Progenitor cell of endocrine pancreas (in vitro differentiated cells): Measurements from ENCODE around the gene ZNRD2. TPM values are rescaled to one million over a fixed set of nuclear protein-coding genes. Genes with fewer than 3 reads are reported as not detected.
A peak's percentile ranks its signal among the peaks of the same experiment; 100 is the strongest.

Experiments used
- DNase-seq: peaks from one replicate; pipeline ENCODE4 v3.0.0; 2021; ENCODE audit warnings: low spot score; ENCODE audit not compliant: unreplicated experiment
- H3K27ac Mint-ChIP-seq: 2 replicates; pipeline ENCODE4 v1.8.0; 2021; ENCODE audit warnings: mild to moderate bottlenecking, moderate library complexity, mixed read lengths
- H3K27me3 Mint-ChIP-seq: 2 replicates; pipeline ENCODE4 v1.8.0; 2021; ENCODE audit warnings: mixed read lengths
- H3K36me3 Mint-ChIP-seq: 2 replicates; pipeline ENCODE4 v1.8.0; 2022; ENCODE audit warnings: mixed read lengths; ENCODE audit not compliant: insufficient read depth
- H3K4me1 Mint-ChIP-seq: 2 replicates; pipeline ENCODE4 v1.8.0; 2021; ENCODE audit warnings: low read depth, mixed read lengths
- H3K4me3 Mint-ChIP-seq: 2 replicates; pipeline ENCODE4 v1.8.0; 2021; ENCODE audit warnings: low read depth, mild to moderate bottlenecking, moderate library complexity, mixed read lengths
- H3K9me3 Mint-ChIP-seq: 2 replicates; pipeline ENCODE4 v1.8.0; 2021; ENCODE audit warnings: low read depth, mixed read lengths
- total RNA-seq: library from RNA; stranded (reverse); gene quantifications from 2 replicates; pipeline ENCODE4 v1.2.1, GENCODE V29; 2021
- TF ChIP-seq, protein P1 (sequence below): fragments of 200-600 bp; sonication (generic); IDR thresholded peaks from one replicate; pipeline ENCODE4 v1.5.0; 2021; ENCODE audit warnings: antibody characterized with exemption, mild to moderate bottlenecking; ENCODE audit not compliant: unreplicated experiment

The ZNRD2 gene
- total RNA-seq, 1 donor from 2014 or later = 25.9 TPM

DNA sequence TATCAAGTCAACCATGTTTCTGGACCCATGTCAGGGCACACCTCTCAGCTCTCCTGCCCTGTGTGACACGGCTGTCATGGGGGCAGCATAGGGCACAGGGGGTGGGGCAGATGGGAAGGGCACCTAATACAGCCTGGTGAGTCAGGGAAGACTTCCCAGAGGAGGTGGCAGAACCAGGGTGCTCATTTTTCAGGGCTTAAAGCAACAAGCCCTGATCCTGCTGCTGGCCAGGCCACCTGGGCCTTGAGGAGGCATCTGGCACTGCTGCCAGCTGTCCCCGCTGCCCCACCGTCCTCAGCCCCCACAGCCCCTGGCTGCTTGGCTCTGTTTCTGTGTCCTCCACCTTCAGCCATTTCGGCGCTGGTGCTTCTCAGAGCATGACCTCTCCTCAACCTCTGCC, 39.4 kb downstream of the ZNRD2 start:
- Mint-ChIP-seq H3K36me3 (peaks cover 21% of the 10 kb centered on the region), H3K27ac (no peak overlapping the region), H3K9me3 (no peaks in the 10 kb centered on the region), H3K4me1 (peaks cover 9% of the 10 kb centered on the region), H3K27me3 (no peaks in the 10 kb centered on the region), H3K4me3 (no peak overlapping the region)
- TF ChIP-seq, protein P1, sequence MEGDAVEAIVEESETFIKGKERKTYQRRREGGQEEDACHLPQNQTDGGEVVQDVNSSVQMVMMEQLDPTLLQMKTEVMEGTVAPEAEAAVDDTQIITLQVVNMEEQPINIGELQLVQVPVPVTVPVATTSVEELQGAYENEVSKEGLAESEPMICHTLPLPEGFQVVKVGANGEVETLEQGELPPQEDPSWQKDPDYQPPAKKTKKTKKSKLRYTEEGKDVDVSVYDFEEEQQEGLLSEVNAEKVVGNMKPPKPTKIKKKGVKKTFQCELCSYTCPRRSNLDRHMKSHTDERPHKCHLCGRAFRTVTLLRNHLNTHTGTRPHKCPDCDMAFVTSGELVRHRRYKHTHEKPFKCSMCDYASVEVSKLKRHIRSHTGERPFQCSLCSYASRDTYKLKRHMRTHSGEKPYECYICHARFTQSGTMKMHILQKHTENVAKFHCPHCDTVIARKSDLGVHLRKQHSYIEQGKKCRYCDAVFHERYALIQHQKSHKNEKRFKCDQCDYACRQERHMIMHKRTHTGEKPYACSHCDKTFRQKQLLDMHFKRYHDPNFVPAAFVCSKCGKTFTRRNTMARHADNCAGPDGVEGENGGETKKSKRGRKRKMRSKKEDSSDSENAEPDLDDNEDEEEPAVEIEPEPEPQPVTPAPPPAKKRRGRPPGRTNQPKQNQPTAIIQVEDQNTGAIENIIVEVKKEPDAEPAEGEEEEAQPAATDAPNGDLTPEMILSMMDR = no peak
- no peak for DNase-seq

DNA sequence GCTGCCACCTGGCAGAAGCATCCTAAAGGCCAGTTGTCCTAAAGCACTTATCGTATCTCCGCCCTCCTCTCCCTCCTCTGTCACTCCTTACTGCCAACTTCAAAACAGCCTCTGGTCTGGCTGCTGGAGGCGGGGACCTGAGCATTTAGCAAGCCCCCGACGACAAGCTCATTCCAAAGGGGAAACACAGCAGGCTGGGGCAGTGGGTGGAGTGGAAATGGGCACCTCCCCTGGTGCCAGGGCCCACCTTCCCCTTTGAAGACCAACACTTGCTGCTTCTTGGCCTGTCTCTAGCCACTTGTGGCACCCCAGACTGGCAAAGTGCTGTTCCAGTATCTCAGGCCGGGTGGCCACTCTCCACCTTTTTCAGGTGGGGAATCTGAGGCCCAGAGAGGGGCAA, 40.1 kb downstream of the ZNRD2 start:
- Mint-ChIP-seq H3K27me3 (no peaks in the 10 kb centered on the region), H3K4me1 (peaks cover 9% of the 10 kb centered on the region), H3K9me3 (no peaks in the 10 kb centered on the region), H3K27ac (no peak overlapping the region), H3K4me3 (no peak overlapping the region), H3K36me3 (peaks cover 21% of the 10 kb centered on the region)
- DNase-seq = no peak
- TF ChIP-seq, protein P1 = no peak

DNA sequence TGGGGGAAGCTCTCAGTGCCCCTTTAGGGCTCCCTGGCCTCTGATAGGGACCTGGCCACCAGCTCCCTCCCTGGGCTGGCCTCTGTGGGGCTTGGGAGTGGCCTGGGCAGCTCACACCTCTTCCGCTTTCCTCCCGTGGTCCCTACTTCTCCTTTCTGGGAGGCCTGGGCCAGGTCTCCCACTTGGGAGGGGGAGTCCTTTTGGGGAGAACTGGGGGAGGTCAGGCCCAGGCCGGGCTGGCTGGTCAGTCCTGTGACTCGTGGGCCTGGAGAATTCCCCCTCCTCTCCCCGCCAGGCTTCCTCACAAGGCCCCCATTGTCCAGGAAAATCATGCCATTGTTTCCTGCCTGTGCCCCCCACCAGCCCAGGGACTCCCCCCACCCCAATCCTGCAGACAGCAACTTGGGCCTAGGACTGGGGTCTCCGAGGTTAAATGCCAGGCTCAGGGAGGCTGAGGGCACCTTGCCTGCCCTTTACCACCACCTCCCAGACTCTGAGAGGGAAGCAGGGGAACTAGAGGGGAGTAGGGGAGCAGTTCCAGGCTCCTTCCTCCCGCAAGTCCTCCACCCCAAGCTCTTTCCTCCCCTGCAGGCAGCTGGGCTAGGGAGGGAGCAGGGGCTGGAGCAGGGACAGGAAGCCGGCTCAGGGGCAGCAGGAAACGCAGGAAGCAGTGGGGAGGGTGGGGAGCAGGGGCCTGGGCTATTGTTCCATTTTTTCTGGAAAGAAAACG, 40.9 kb downstream of the ZNRD2 start:
- H3K4me3 Mint-ChIP-seq = no peak overlapping the region

DNA sequence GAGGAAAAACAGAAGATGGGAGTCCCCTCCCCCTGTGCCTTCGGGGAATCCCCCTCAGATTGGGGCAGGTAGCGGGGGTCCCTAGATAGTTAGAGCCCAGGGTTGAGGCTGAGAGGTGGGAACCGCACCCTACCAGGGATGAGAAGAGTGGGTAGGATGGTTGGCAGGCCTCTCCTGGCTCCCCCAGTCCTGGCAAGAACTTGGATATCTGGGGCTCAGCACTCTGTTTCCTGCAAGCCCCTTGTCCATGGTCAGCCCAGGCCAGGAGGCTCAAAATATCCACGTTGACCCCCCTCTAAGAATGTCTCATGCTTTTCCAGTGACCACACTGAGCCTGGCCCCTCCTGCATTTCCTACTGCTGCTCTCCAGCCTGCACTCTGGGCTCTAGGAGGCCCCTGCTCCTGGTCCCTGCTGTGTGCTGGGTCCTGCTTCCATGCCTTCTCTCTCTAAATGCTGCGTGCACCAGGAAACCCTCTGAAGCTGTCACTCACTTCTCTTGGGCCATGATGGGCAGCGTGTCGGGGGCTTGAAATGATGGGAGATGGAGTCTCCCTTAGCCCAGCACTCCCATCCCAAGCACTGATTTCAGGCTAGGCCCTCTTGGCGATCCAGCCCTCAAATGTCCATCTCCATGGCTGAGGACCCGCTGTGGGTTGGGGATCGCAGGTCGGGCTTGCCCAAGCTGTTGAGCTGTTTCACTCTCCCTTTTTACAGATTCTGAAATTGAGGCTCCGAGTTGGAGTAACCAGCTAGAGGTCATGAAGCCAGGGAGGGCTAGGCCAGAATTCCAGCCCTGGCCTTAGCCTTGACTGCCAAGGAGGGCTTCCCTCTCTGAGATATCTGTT, 41.7 kb downstream of the ZNRD2 start:
- Mint-ChIP-seq H3K4me3 (peak overlapping the region; percentile 87), H3K4me1 (peaks cover 17% of the 10 kb centered on the region), H3K36me3 (peaks cover 21% of the 10 kb centered on the region), H3K27me3 (no peaks in the 10 kb centered on the region), H3K27ac (peak overlapping the region; percentile 73), H3K9me3 (no peaks in the 10 kb centered on the region)
- TF ChIP-seq, protein P1 = no peak
- DNase-seq = no peak

More for the DNA sequence above, 40.9 kb downstream of the ZNRD2 start:
- DNase-seq = no peak
- Mint-ChIP-seq H3K27ac (no peak overlapping the region), H3K27me3 (no peaks in the 10 kb centered on the region), H3K4me1 (peaks cover 9% of the 10 kb centered on the region), H3K9me3 (no peaks in the 10 kb centered on the region), H3K36me3 (peaks cover 21% of the 10 kb centered on the region)
- TF ChIP-seq, protein P1 = no peak

DNA sequence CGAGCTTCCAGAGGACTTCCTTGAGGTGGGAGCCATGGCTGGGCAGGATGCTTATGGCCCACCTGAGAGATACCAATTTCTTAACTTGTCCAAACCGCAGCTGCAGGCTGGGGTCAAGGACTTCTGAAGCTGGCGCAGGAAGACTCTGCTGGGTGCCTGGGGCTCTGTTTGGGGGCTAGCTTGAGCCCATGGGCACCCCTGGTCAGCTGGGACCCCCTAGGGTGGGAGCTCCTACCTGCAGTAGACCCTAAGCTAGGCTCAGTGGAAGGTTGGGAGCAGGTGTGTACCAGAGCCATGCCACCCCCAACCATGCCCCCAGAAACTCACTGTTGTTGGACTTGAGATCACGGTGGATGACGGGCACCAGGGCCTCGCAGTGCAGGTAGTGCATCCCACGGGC, 42.4 kb downstream of the ZNRD2 start:
- peak overlapping the region; percentile 87 for H3K4me3 Mint-ChIP-seq
- no peaks in the 10 kb centered on the region for H3K27me3 Mint-ChIP-seq
- H3K27ac Mint-ChIP-seq = no peak overlapping the region
- no peak for DNase-seq
- peaks cover 17% of the 10 kb centered on the region for H3K4me1 Mint-ChIP-seq
- peaks cover 18% of the 10 kb centered on the region for H3K36me3 Mint-ChIP-seq
- TF ChIP-seq, protein P1 = no peak
- H3K9me3 Mint-ChIP-seq = no peaks in the 10 kb centered on the region
